H9 (cell line): ENCODE measurements around the gene TRIOBP. TPM values are rescaled to one million over a fixed set of nuclear protein-coding genes. Genes with fewer than 3 reads are reported as not detected.

Source experiments
- DNase-seq: peaks from one replicate; pipeline ENCODE4 v3.0.0-alpha.2; 2017
- H2AFZ ChIP-seq: one replicate; pipeline ENCODE4 v1.6.1; 2013; ENCODE audit warnings: mild to moderate bottlenecking, low read length, control low read depth, moderate library complexity
- H2AK5ac ChIP-seq: 2 replicates; pipeline ENCODE4 v1.6.1; 2013; ENCODE audit warnings: low read length, control low read depth, mixed read lengths; ENCODE audit not compliant: insufficient read length
- H2BK120ac ChIP-seq: one replicate; pipeline ENCODE4 v1.6.1; 2013; ENCODE audit warnings: low read depth, mild to moderate bottlenecking, low read length, control low read depth, inconsistent platforms; ENCODE audit not compliant: poor library complexity, severe bottlenecking
- H2BK12ac ChIP-seq: 2 replicates; pipeline ENCODE4 v1.6.1; 2013; ENCODE audit warnings: low read length, control low read depth, mixed read lengths, low read depth; ENCODE audit not compliant: insufficient read length
- H2BK15ac ChIP-seq: 2 replicates; pipeline ENCODE4 v1.6.1; 2013; ENCODE audit warnings: low read depth, low read length, control low read depth
- H2BK20ac ChIP-seq: one replicate; pipeline ENCODE4 v1.6.1; 2013; ENCODE audit warnings: low read depth, mild to moderate bottlenecking, low read length, control low read depth, inconsistent platforms; ENCODE audit not compliant: poor library complexity, severe bottlenecking
- H2BK5ac ChIP-seq: 2 replicates; pipeline ENCODE4 v1.6.1; 2013; ENCODE audit warnings: low read length, control low read depth, mixed read lengths; ENCODE audit not compliant: insufficient read length
- H3K14ac ChIP-seq: 2 replicates; pipeline ENCODE4 v1.6.1; 2013; ENCODE audit warnings: low read length, control low read depth; ENCODE audit not compliant: insufficient read depth
- H3K18ac ChIP-seq: 2 replicates; pipeline ENCODE4 v1.6.1; 2013; ENCODE audit warnings: low read depth, mild to moderate bottlenecking, mixed read lengths, low read length, control low read depth; ENCODE audit not compliant: insufficient read length
- H3K23ac ChIP-seq: 2 replicates; pipeline ENCODE4 v1.6.1; 2013; ENCODE audit warnings: low read length, control low read depth, mixed read lengths, low read depth; ENCODE audit not compliant: insufficient read length
- H3K23me2 ChIP-seq: 2 replicates; pipeline ENCODE4 v1.6.1; 2013; ENCODE audit warnings: low read depth, mild to moderate bottlenecking, mixed read lengths, low read length, control low read depth; ENCODE audit not compliant: insufficient read length, poor library complexity, severe bottlenecking
- H3K27ac ChIP-seq: 2 replicates; pipeline ENCODE4 v1.5.1; 2013; ENCODE audit warnings: low read length, control low read depth, mixed read lengths, low read depth; ENCODE audit not compliant: insufficient read length
- H3K27me3 ChIP-seq: 2 replicates; pipeline ENCODE4 v1.6.1; 2013; ENCODE audit warnings: low read length, control low read depth, inconsistent platforms; ENCODE audit not compliant: insufficient read depth
- H3K4ac ChIP-seq: 2 replicates; pipeline ENCODE4 v1.6.1; 2013; ENCODE audit warnings: low read depth, mild to moderate bottlenecking, control low read depth, inconsistent platforms, low read length, moderate library complexity
- H3K4me1 ChIP-seq: 2 replicates; pipeline ENCODE4 v1.6.1; 2013; ENCODE audit warnings: low read length, control low read depth, inconsistent platforms; ENCODE audit not compliant: insufficient read depth
- H3K4me2 ChIP-seq: 2 replicates; pipeline ENCODE4 v1.6.1; 2013; ENCODE audit warnings: low read length, control low read depth, mixed read lengths; ENCODE audit not compliant: insufficient read length, insufficient read depth
- H3K56ac ChIP-seq: 2 replicates; pipeline ENCODE4 v1.6.1; 2013; ENCODE audit warnings: low read depth, mild to moderate bottlenecking, mixed read lengths, low read length, control low read depth; ENCODE audit not compliant: insufficient read length
- H3K79me1 ChIP-seq: 2 replicates; pipeline ENCODE4 v1.6.1; 2013; ENCODE audit warnings: low read depth, mild to moderate bottlenecking, moderate library complexity, low read length, control low read depth, inconsistent platforms; ENCODE audit not compliant: insufficient read depth, poor library complexity, severe bottlenecking
- H3K79me2 ChIP-seq: 2 replicates; pipeline ENCODE4 v1.6.1; 2013; ENCODE audit warnings: low read length, control low read depth, inconsistent platforms; ENCODE audit not compliant: insufficient read depth
- H3K9ac ChIP-seq: 2 replicates; pipeline ENCODE4 v1.6.1; 2013; ENCODE audit warnings: low read length, control low read depth, mixed read lengths; ENCODE audit not compliant: insufficient read length; ENCODE audit errors: extremely low read depth
- H3K9me3 ChIP-seq: one replicate; pipeline ENCODE4 v1.6.1; 2013; ENCODE audit warnings: low read depth, low read length, inconsistent platforms; ENCODE audit not compliant: control insufficient read depth
- H3T11ph ChIP-seq: one replicate; pipeline ENCODE4 v1.6.1; 2013; ENCODE audit warnings: mild to moderate bottlenecking, low read length, control low read depth, inconsistent platforms
- H4K20me1 ChIP-seq: one replicate; pipeline ENCODE4 v1.6.1; 2013; ENCODE audit not compliant: control insufficient read depth, insufficient read length, insufficient read depth
- H4K5ac ChIP-seq: 2 replicates; pipeline ENCODE4 v1.6.1; 2013; ENCODE audit warnings: low read depth, mild to moderate bottlenecking, mixed read lengths, low read length, control low read depth; ENCODE audit not compliant: insufficient read length
- H4K8ac ChIP-seq: replicated peaks from 2 replicates; pipeline ENCODE4 v1.6.1; 2013; ENCODE audit warnings: low read length, control low read depth, mixed read lengths, low read depth; ENCODE audit not compliant: insufficient read length
- H4K91ac ChIP-seq: 2 replicates; pipeline ENCODE4 v1.6.1; 2013; ENCODE audit warnings: low read depth, mild to moderate bottlenecking, moderate library complexity, mixed read lengths, low read length, control low read depth; ENCODE audit not compliant: insufficient read length
- H3K27ac Mint-ChIP-seq, 3 experiments: 2 replicates in 2 of 3; 3 replicates in 1 of 3; pipeline ENCODE4 v1.8.0; 2020 to 2021; ENCODE audit warnings: mixed read lengths in 3 of 3, mild to moderate bottlenecking in 1 of 3, moderate library complexity in 1 of 3
- H3K27me3 Mint-ChIP-seq: 2 replicates; pipeline ENCODE4 v1.8.0; 2021; ENCODE audit warnings: low read depth, mild to moderate bottlenecking, moderate library complexity, mixed read lengths
- H3K36me3 Mint-ChIP-seq, 3 experiments: 2 replicates in 2 of 3; 3 replicates in 1 of 3; pipeline ENCODE4 v1.8.0; 2020 to 2021; ENCODE audit warnings: low read depth in 3 of 3, mixed read lengths in 3 of 3; ENCODE audit not compliant: insufficient read depth in 1 of 3
- H3K4me1 Mint-ChIP-seq, 2 experiments: 2 replicates each; pipeline ENCODE4 v1.8.0; 2020; ENCODE audit warnings: mixed read lengths in 2 of 2
- H3K4me3 Mint-ChIP-seq, 2 experiments: 2 replicates in 1 of 2; 3 replicates in 1 of 2; pipeline ENCODE4 v1.8.0; 2020 to 2021; ENCODE audit warnings: mild to moderate bottlenecking in 2 of 2, mixed read lengths in 2 of 2, moderate library complexity in 1 of 2
- H3K9me3 Mint-ChIP-seq, 2 experiments: 2 replicates in 1 of 2; 3 replicates in 1 of 2; pipeline ENCODE4 v1.8.0; 2020; ENCODE audit warnings: mild to moderate bottlenecking in 2 of 2, mixed read lengths in 2 of 2, moderate library complexity in 1 of 2
- WGBS: extraction: QIAGEN DNeasy Blood & Tissue Kit; methylation state at CpG from one replicate; pipeline ENCODE4 v1.1.7; 2013; ENCODE audit warnings: missing lambda C conversion rate, low lambda C conversion rate, mixed read lengths; ENCODE audit not compliant: insufficient read length; ENCODE audit errors: extremely low coverage; 5-methylcytosine and 5-hydroxymethylcytosine counted together
- total RNA-seq: library from RNA; stranded (reverse); gene quantifications from 2 replicates; pipeline ENCODE4 v1.2.1, GENCODE V29; 2021
- TF ChIP-seq, protein P1 (sequence below): fragments of 200-600 bp; sonication (generic); conservative IDR thresholded peaks from 3 replicates; pipeline ENCODE4 v1.8.0; 2021; ENCODE audit warnings: antibody characterized with exemption, mild to moderate bottlenecking

TRIOBP gene
- total RNA-seq, 1 experiment from 2014 or later, result 52.7 TPM

DNA sequence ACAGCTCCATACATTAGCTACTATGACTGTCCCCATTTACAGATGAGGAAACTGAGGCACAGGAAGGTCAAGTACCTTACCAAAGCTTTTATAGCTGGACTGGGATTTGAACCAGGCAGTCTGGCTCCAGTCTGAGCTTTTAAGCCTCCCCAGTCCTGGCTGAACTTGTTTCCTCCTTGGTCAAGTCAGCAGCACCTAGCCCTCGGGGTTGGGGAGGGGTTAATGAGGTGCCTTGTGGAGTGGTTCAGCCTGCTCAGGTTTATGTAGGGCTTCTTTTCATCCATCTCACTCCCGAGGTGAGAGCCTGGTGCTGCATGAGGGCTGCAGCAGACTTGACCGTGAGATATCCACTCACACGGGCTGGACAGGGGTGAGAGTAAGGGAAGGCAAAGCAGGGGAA is 74.2 kb downstream of the TRIOBP start:
- Histone ChIP-seq H4K20me1 (no peaks in the 10 kb centered on the region), H2BK12ac (no peak overlapping the region), H4K8ac (no peak overlapping the region), H4K91ac (no peak overlapping the region), H2BK20ac (no peak overlapping the region), H2BK15ac (no peak overlapping the region), H3K9me3 (no peaks in the 10 kb centered on the region), H2AFZ (no peak overlapping the region), H2BK120ac (no peak overlapping the region), H3K27me3 (no peaks in the 10 kb centered on the region), H3K27ac (no peak overlapping the region), H3K79me2 (no peaks in the 10 kb centered on the region), H3K4ac (no peak overlapping the region), H3K56ac (no peak overlapping the region), H2AK5ac (no peak overlapping the region), H4K5ac (no peak overlapping the region), H3K4me2 (no peak overlapping the region), H3K23me2 (no peaks in the 10 kb centered on the region), H2BK5ac (no peak overlapping the region), H3T11ph (no peak overlapping the region), H3K18ac (no peak overlapping the region), H3K4me1 (no peaks in the 10 kb centered on the region), H3K9ac (no peak overlapping the region), H3K79me1 (no peaks in the 10 kb centered on the region), H3K23ac (no peak overlapping the region), H3K14ac (no peak overlapping the region)
- peaks cover 3 to 55% (median 35%) of the 10 kb centered on the region in 3 experiments; a peak in 6 of 7 replicates for H3K36me3 Mint-ChIP-seq
- H3K4me3 Mint-ChIP-seq, result no peak overlapping the region
- H3K4me1 Mint-ChIP-seq, result peaks cover 0 to 3% of the 10 kb centered on the region in 2 experiments; a peak in 2 of 4 replicates
- H3K27me3 Mint-ChIP-seq, result no peaks in the 10 kb centered on the region; the same call in 1 of the 2 replicates
- WGBS, result no CpG with 5 or more reads among the region's 4 CpGs
- no peak for DNase-seq
- H3K27ac Mint-ChIP-seq, result no peak overlapping the region
- no peaks in the 10 kb centered on the region for H3K9me3 Mint-ChIP-seq
- TF ChIP-seq, protein P1, sequence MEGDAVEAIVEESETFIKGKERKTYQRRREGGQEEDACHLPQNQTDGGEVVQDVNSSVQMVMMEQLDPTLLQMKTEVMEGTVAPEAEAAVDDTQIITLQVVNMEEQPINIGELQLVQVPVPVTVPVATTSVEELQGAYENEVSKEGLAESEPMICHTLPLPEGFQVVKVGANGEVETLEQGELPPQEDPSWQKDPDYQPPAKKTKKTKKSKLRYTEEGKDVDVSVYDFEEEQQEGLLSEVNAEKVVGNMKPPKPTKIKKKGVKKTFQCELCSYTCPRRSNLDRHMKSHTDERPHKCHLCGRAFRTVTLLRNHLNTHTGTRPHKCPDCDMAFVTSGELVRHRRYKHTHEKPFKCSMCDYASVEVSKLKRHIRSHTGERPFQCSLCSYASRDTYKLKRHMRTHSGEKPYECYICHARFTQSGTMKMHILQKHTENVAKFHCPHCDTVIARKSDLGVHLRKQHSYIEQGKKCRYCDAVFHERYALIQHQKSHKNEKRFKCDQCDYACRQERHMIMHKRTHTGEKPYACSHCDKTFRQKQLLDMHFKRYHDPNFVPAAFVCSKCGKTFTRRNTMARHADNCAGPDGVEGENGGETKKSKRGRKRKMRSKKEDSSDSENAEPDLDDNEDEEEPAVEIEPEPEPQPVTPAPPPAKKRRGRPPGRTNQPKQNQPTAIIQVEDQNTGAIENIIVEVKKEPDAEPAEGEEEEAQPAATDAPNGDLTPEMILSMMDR, result no peak
